Measurements from ENCODE around the gene TSEN54.

TSEN54 gene

GRCh38 chr17:75536366-75536765 is 20.0 kb downstream of the TSEN54 start:
- no peak overlapping the region for H3K4me3 ChIP-seq (ENCODE audit: low read depth, low read length)
- H3K27me3 ChIP-seq (replicated peaks): no peaks in the 10 kb centered on the region
- H3K27ac ChIP-seq: no peak overlapping the region
- in situ Hi-C loops (cut with HindIII; ENCODE audit: low pct_ligation_motif_present, low sequenced_read_pairs): no loop called here
- TF ChIP-seq CTCF (IDR thresholded peaks at IDR 0.05; ENCODE audit: low read depth, low read length, missing control alignments): no peak
- DNase-seq: no peak
- H3K36me3 ChIP-seq (replicated peaks): no peaks in the 10 kb centered on the region

GRCh38 chr17:75539967-75540729 is 23.8 kb downstream of the TSEN54 start:
- no peak overlapping the region for H3K27ac ChIP-seq

GRCh38 chr17:75540923-75541503 is 24.7 kb downstream of the TSEN54 start:
- in situ Hi-C loops (cut with HindIII; ENCODE audit: low pct_ligation_motif_present, low sequenced_read_pairs): no loop called here
- TF ChIP-seq CTCF (IDR thresholded peaks at IDR 0.05; ENCODE audit: low read depth, low read length, missing control alignments): no peak
- no peaks in the 10 kb centered on the region for H3K27me3 ChIP-seq (replicated peaks)
- no peak overlapping the region for H3K27ac ChIP-seq
- H3K36me3 ChIP-seq (replicated peaks): no peaks in the 10 kb centered on the region
- no peak overlapping the region for H3K4me3 ChIP-seq (ENCODE audit: low read depth, low read length)
- no peak for DNase-seq

More at GRCh38 chr17:75539967-75540729, 23.8 kb downstream of the TSEN54 start:
- H3K4me3 ChIP-seq (ENCODE audit: low read depth, low read length): no peak overlapping the region
- in situ Hi-C loops (cut with HindIII; ENCODE audit: low pct_ligation_motif_present, low sequenced_read_pairs): no loop called here
- no peaks in the 10 kb centered on the region for H3K36me3 ChIP-seq (replicated peaks)
- no peak for DNase-seq
- no peaks in the 10 kb centered on the region for H3K27me3 ChIP-seq (replicated peaks)
- TF ChIP-seq CTCF (IDR thresholded peaks at IDR 0.05; ENCODE audit: low read depth, low read length, missing control alignments): no peak

- in situ Hi-C loops (cut with HindIII; ENCODE audit: low pct_ligation_motif_present, low sequenced_read_pairs): no loop called here
- TF ChIP-seq CTCF (IDR thresholded peaks at IDR 0.05; ENCODE audit: low read depth, low read length, missing control alignments): no peak
- Histone ChIP-seq H3K27me3 (replicated peaks) (no peaks in the 10 kb centered on the region), H3K27ac (no peak overlapping the region), H3K36me3 (replicated peaks) (no peaks in the 10 kb centered on the region), H3K4me3 (ENCODE audit: low read depth, low read length) (no peak overlapping the region)
- DNase-seq: no peak
These were observed 25.9 kb downstream of the TSEN54 start for GRCh38 chr17:75542229-75542628.

- H3K27me3 ChIP-seq (replicated peaks): no peaks in the 10 kb centered on the region
- DNase-seq: no peak
- no peak overlapping the region for H3K4me3 ChIP-seq (ENCODE audit: low read depth, low read length)
- in situ Hi-C loops (cut with HindIII; ENCODE audit: low pct_ligation_motif_present, low sequenced_read_pairs): no loop called here
- no peak overlapping the region for H3K27ac ChIP-seq
- no peak for TF ChIP-seq CTCF (IDR thresholded peaks at IDR 0.05; ENCODE audit: low read depth, low read length, missing control alignments)
- no peaks in the 10 kb centered on the region for H3K36me3 ChIP-seq (replicated peaks)
These were observed 26.5 kb downstream of the TSEN54 start for GRCh38 chr17:75542728-75543336.
